Measurements from ENCODE around the gene KIF16B.

The KIF16B gene

GRCh38 chr20:16243470-16243869, 329.8 kb downstream of the KIF16B start:
- no peak for DNase-seq
- H3K79me2 ChIP-seq (ENCODE audit: insufficient read depth, low read length): no peaks in the 10 kb centered on the region
- no peaks in the 10 kb centered on the region for H3K27me3 ChIP-seq (ENCODE audit: insufficient read depth, low read length, poor library complexity)
- no peaks in the 10 kb centered on the region for H3K36me3 ChIP-seq (ENCODE audit: insufficient read depth, low read length)
- H3K4me2 ChIP-seq (ENCODE audit: insufficient read depth, low read length): no peak overlapping the region
- TF ChIP-seq CTCF (IDR thresholded peaks at IDR 0.05; ENCODE audit: borderline replicate concordance, extremely low read depth, low read length, poor library complexity, severe bottlenecking) (no peak), EZH2 (IDR thresholded peaks at IDR 0.05; ENCODE audit: borderline replicate concordance, low read depth, low read length, severe bottlenecking) (no peak)
- no peaks in the 10 kb centered on the region for H4K20me1 ChIP-seq (ENCODE audit: insufficient read depth, low read length)
- H2AFZ ChIP-seq (ENCODE audit: low read depth, low read length): no peak overlapping the region
- no peak for ATAC-seq (ENCODE audit: insufficient read depth, low read depth)
- no peak overlapping the region for H3K9ac ChIP-seq (ENCODE audit: low read depth, low read length)
- H3K9me3 ChIP-seq (ENCODE audit: insufficient read depth, low read length, severe bottlenecking): peaks cover 1% of the 10 kb centered on the region
- no peak overlapping the region for H3K4me3 ChIP-seq (ENCODE audit: low read depth in 1 of 2, low read length in 2 of 2)
- no peaks in the 10 kb centered on the region for H3K4me1 ChIP-seq (ENCODE audit: insufficient read depth, low read length)
- no peak overlapping the region for H3K27ac ChIP-seq (ENCODE audit: low read length)

GRCh38 chr20:16241911-16242310, 331.3 kb downstream of the KIF16B start:
- H2AFZ ChIP-seq (ENCODE audit: low read depth, low read length): no peak overlapping the region
- no peaks in the 10 kb centered on the region for H4K20me1 ChIP-seq (ENCODE audit: insufficient read depth, low read length)
- H3K4me3 ChIP-seq (ENCODE audit: low read depth in 1 of 2, low read length in 2 of 2): no peak overlapping the region
- peaks cover 9% of the 10 kb centered on the region for H3K9me3 ChIP-seq (ENCODE audit: insufficient read depth, low read length, severe bottlenecking)
- no peaks in the 10 kb centered on the region for H3K27me3 ChIP-seq (ENCODE audit: insufficient read depth, low read length, poor library complexity)
- ATAC-seq (ENCODE audit: insufficient read depth, low read depth): no peak
- H3K36me3 ChIP-seq (ENCODE audit: insufficient read depth, low read length): no peaks in the 10 kb centered on the region
- no peak for DNase-seq
- TF ChIP-seq EZH2 (IDR thresholded peaks at IDR 0.05; ENCODE audit: borderline replicate concordance, low read depth, low read length, severe bottlenecking) (no peak), CTCF (IDR thresholded peaks at IDR 0.05; ENCODE audit: borderline replicate concordance, extremely low read depth, low read length, poor library complexity, severe bottlenecking) (no peak)
- H3K79me2 ChIP-seq (ENCODE audit: insufficient read depth, low read length): no peaks in the 10 kb centered on the region
- no peak overlapping the region for H3K9ac ChIP-seq (ENCODE audit: low read depth, low read length)
- no peak overlapping the region for H3K27ac ChIP-seq (ENCODE audit: low read length)
- no peaks in the 10 kb centered on the region for H3K4me1 ChIP-seq (ENCODE audit: insufficient read depth, low read length)
- no peak overlapping the region for H3K4me2 ChIP-seq (ENCODE audit: insufficient read depth, low read length)

- no peak overlapping the region for H3K4me3 ChIP-seq (ENCODE audit: low read depth in 1 of 2, low read length in 2 of 2)
- H3K79me2 ChIP-seq (ENCODE audit: insufficient read depth, low read length): no peaks in the 10 kb centered on the region
- TF ChIP-seq CTCF (IDR thresholded peaks at IDR 0.05; ENCODE audit: borderline replicate concordance, extremely low read depth, low read length, poor library complexity, severe bottlenecking): no peak
- no peak for TF ChIP-seq EZH2 (IDR thresholded peaks at IDR 0.05; ENCODE audit: borderline replicate concordance, low read depth, low read length, severe bottlenecking)
- no peak overlapping the region for H3K9ac ChIP-seq (ENCODE audit: low read depth, low read length)
- H4K20me1 ChIP-seq (ENCODE audit: insufficient read depth, low read length): no peaks in the 10 kb centered on the region
- H3K27me3 ChIP-seq (ENCODE audit: insufficient read depth, low read length, poor library complexity): no peaks in the 10 kb centered on the region
- H3K4me2 ChIP-seq (ENCODE audit: insufficient read depth, low read length): no peak overlapping the region
- H3K36me3 ChIP-seq (ENCODE audit: insufficient read depth, low read length): no peaks in the 10 kb centered on the region
- ATAC-seq (ENCODE audit: insufficient read depth, low read depth) (no peak), DNase-seq (no peak)
- H3K27ac ChIP-seq (ENCODE audit: low read length): no peak overlapping the region
- no peak overlapping the region for H2AFZ ChIP-seq (ENCODE audit: low read depth, low read length)
- H3K9me3 ChIP-seq (ENCODE audit: insufficient read depth, low read length, severe bottlenecking): peaks cover 9% of the 10 kb centered on the region
- no peaks in the 10 kb centered on the region for H3K4me1 ChIP-seq (ENCODE audit: insufficient read depth, low read length)
These were observed 332.9 kb downstream of the KIF16B start for GRCh38 chr20:16240355-16240754.

Measured in DND-41 (cell line).